H1 (cell line): ENCODE results near the gene ZSCAN1. TPM values are rescaled to one million over a fixed set of nuclear protein-coding genes. Genes with fewer than 3 reads are reported as not detected.

Experiments used
- CTCF ChIA-PET: fragments of 300-600 bp; sonication (Branson Sonifier 250); formaldehyde crosslinking; loops from one replicate; lab custom pipeline; 2021; ENCODE audit not compliant: partially characterized antibody; lab: Charles Lee
- POLR2A ChIA-PET: fragments of 300-600 bp; sonication (Branson Sonifier 250); formaldehyde crosslinking; loops from one replicate; lab custom pipeline; 2021; ENCODE audit warnings: inconsistent platforms; ENCODE audit not compliant: partially characterized antibody; lab: Charles Lee
- DNase-seq, 2 experiments: peaks; one replicate each; pipeline versions ENCODE4 v3.0.0 to v3.0.0-alpha.2; 2010 to 2022; ENCODE audit warnings: low spot score in 2 of 2, low read depth in 1 of 2, mixed read lengths in 1 of 2
- FAIRE-seq: peaks from 2 replicates; lab custom pipeline; 2011; peaks lifted over from hg19 to GRCh38; lab: Jason Lieb, UNC
- H2AFZ ChIP-seq: 2 replicates; pipeline ENCODE4 v1.8.1; 2012; ENCODE audit warnings: low read length, inconsistent platforms
- H2AK5ac ChIP-seq: 2 replicates; pipeline ENCODE4 v1.6.1; 2013; ENCODE audit warnings: low read depth, low read length
- H2BK120ac ChIP-seq: replicated peaks from 2 replicates; pipeline ENCODE3; 2013; ENCODE audit warnings: low read depth, low read length, inconsistent platforms
- H2BK12ac ChIP-seq: 2 replicates; pipeline ENCODE4 v1.6.1; 2013; ENCODE audit warnings: low read depth, low read length
- H2BK15ac ChIP-seq: 2 replicates; pipeline ENCODE4 v1.6.1; 2013; ENCODE audit warnings: low read length
- H2BK20ac ChIP-seq: 2 replicates; pipeline ENCODE4 v1.6.1; 2013; ENCODE audit warnings: low read length
- H2BK5ac ChIP-seq: 2 replicates; pipeline ENCODE4 v1.6.1; 2013; ENCODE audit warnings: low read depth, low read length
- H3K14ac ChIP-seq: 2 replicates; pipeline ENCODE4 v1.6.1; 2013; ENCODE audit warnings: inconsistent platforms; ENCODE audit not compliant: insufficient read length
- H3K18ac ChIP-seq: 2 replicates; pipeline ENCODE4 v1.6.1; 2013; ENCODE audit warnings: low read length; ENCODE audit errors: extremely low read depth
- H3K23ac ChIP-seq: 2 replicates; pipeline ENCODE4 v1.6.1; 2013; ENCODE audit warnings: inconsistent platforms; ENCODE audit not compliant: insufficient read length
- H3K23me2 ChIP-seq: 2 replicates; pipeline ENCODE4 v1.6.1; 2013; ENCODE audit warnings: low read depth, low read length
- H3K27ac ChIP-seq: 2 replicates; pipeline ENCODE4 v1.6.1; 2011; ENCODE audit warnings: low read depth, low read length, inconsistent platforms
- H3K27me3 ChIP-seq, 4 experiments: replicated peaks in 1 of 4; 1 replicate in 1 of 4; 2 replicates in 3 of 4; pipeline versions ENCODE4 v1.6.1 to v1.8.1; 2011 to 2013; ENCODE audit warnings: low read length in 3 of 4, mild to moderate bottlenecking in 3 of 4, inconsistent platforms in 2 of 4, mixed read lengths in 2 of 4, moderate library complexity in 1 of 4; ENCODE audit not compliant: control insufficient read depth in 3 of 4, insufficient read depth in 3 of 4; ENCODE audit errors: extremely low read depth in 1 of 4
- H3K36me3 ChIP-seq, 4 experiments: 2 replicates each; pipeline versions ENCODE4 v1.6.1 to v1.8.1; 2011 to 2013; ENCODE audit warnings: mild to moderate bottlenecking in 4 of 4, low read length in 3 of 4, moderate library complexity in 2 of 4, control low read depth in 1 of 4, inconsistent platforms in 1 of 4; ENCODE audit not compliant: insufficient read depth in 4 of 4, control insufficient read depth in 2 of 4
- H3K4ac ChIP-seq: replicated peaks from 2 replicates; pipeline ENCODE3; 2013; ENCODE audit warnings: low read length, low read depth, mixed read lengths, inconsistent platforms; ENCODE audit not compliant: insufficient read length
- H3K4me1 ChIP-seq, 4 experiments: replicated peaks in 1 of 4; 1 replicate in 1 of 4; 2 replicates in 3 of 4; pipeline versions ENCODE4 v1.6.1 to v1.8.1; 2011 to 2013; ENCODE audit warnings: low read length in 3 of 4, inconsistent platforms in 2 of 4, mixed read lengths in 1 of 4; ENCODE audit not compliant: insufficient read depth in 4 of 4, control insufficient read depth in 3 of 4
- H3K4me2 ChIP-seq, 2 experiments: 2 replicates each; pipeline versions ENCODE4 v1.6.1 to v1.8.1; 2011 to 2013; ENCODE audit warnings: low read depth in 2 of 2, low read length in 2 of 2, control low read depth in 1 of 2, inconsistent platforms in 1 of 2, mild to moderate bottlenecking in 1 of 2; ENCODE audit not compliant: insufficient read depth in 1 of 2
- H3K4me3 ChIP-seq, 4 experiments: fragments of 200-600, 300-600 bp in 1 of 4; sonication (generic), shearing (Covaris generic), sonication (Bioruptor Twin) in 1 of 4; 2 replicates each; pipeline versions ENCODE4 v1.5.1 to v1.8.1; 2011 to 2016; ENCODE audit warnings: low read length in 4 of 4, low read depth in 3 of 4, control low read depth in 2 of 4, inconsistent platforms in 2 of 4, mild to moderate bottlenecking in 2 of 4, mixed read lengths in 1 of 4, moderate library complexity in 1 of 4; ENCODE audit not compliant: insufficient read depth in 2 of 4; ENCODE audit errors: extremely low read depth in 1 of 4
- H3K56ac ChIP-seq: replicated peaks from 2 replicates; pipeline ENCODE3; 2013; ENCODE audit warnings: low read depth, mild to moderate bottlenecking, mixed read lengths, low read length, inconsistent platforms; ENCODE audit not compliant: insufficient read length
- H3K79me1 ChIP-seq: 2 replicates; pipeline ENCODE4 v1.6.1; 2013; ENCODE audit warnings: low read depth, low read length, control low read depth
- H3K79me2 ChIP-seq, 2 experiments: 2 replicates each; pipeline versions ENCODE4 v1.6.1 to v1.8.1; 2012 to 2013; ENCODE audit warnings: low read length in 2 of 2, mild to moderate bottlenecking in 2 of 2, inconsistent platforms in 1 of 2; ENCODE audit not compliant: insufficient read depth in 2 of 2, control insufficient read depth in 1 of 2
- H3K9ac ChIP-seq, 4 experiments: replicated peaks in 1 of 4; 1 replicate in 1 of 4; 2 replicates in 3 of 4; pipeline versions ENCODE4 v1.6.1 to v1.8.1; 2011 to 2013; ENCODE audit warnings: low read depth in 3 of 4, low read length in 3 of 4, control low read depth in 2 of 4, mild to moderate bottlenecking in 2 of 4, moderate library complexity in 2 of 4, inconsistent platforms in 1 of 4; ENCODE audit errors: extremely low read depth in 1 of 4
- H3K9me3 ChIP-seq, 2 experiments: 2 replicates each; pipeline versions ENCODE4 v1.6.1 to v1.8.1; 2012 to 2013; ENCODE audit warnings: mild to moderate bottlenecking in 2 of 2, moderate library complexity in 2 of 2, control low read depth in 1 of 2, inconsistent platforms in 1 of 2, low read depth in 1 of 2, low read length in 1 of 2, mixed read lengths in 1 of 2; ENCODE audit not compliant: insufficient read depth in 2 of 2
- H4K20me1 ChIP-seq, 2 experiments: replicated peaks in 1 of 2; 2 replicates each; pipeline versions ENCODE3 to v1.8.1; 2011 to 2013; ENCODE audit warnings: inconsistent platforms in 2 of 2, low read length in 2 of 2, mild to moderate bottlenecking in 1 of 2; ENCODE audit not compliant: insufficient read depth in 2 of 2, control insufficient read depth in 1 of 2
- H4K5ac ChIP-seq: 2 replicates; pipeline ENCODE4 v1.6.1; 2013; ENCODE audit warnings: low read length, low read depth, mixed read lengths, inconsistent platforms; ENCODE audit not compliant: insufficient read length
- H4K8ac ChIP-seq: 2 replicates; pipeline ENCODE4 v1.8.0; 2013; ENCODE audit warnings: mild to moderate bottlenecking, moderate library complexity, low read length, inconsistent platforms; ENCODE audit not compliant: insufficient read depth; ENCODE audit errors: extremely low read depth
- H4K91ac ChIP-seq: replicated peaks from 2 replicates; pipeline ENCODE3; 2013; ENCODE audit warnings: low read length, mixed read lengths, inconsistent platforms; ENCODE audit not compliant: insufficient read length
- E2F6 ChIP-seq: IDR thresholded peaks from 2 replicates; pipeline ENCODE4 v1.6.1; 2012; ENCODE audit warnings: inconsistent platforms
- NANOG ChIP-seq: IDR thresholded peaks from 2 replicates; pipeline ENCODE4 v1.6.1; 2011; ENCODE audit warnings: low read length, low read depth, mild to moderate bottlenecking, inconsistent platforms; ENCODE audit not compliant: insufficient read depth, poor library complexity, severe bottlenecking
- POLR2AphosphoS5 ChIP-seq: IDR thresholded peaks from 2 replicates; pipeline ENCODE4 v1.6.1; 2011; ENCODE audit warnings: low read depth, low read length
- YY1 ChIP-seq: IDR thresholded peaks from 2 replicates; pipeline ENCODE4 v1.6.1; 2011; ENCODE audit warnings: low read depth, mild to moderate bottlenecking, low read length
- WGBS, 2 experiments: shearing (Covaris generic) in 1 of 2; methylation state at CpG; one replicate each; pipeline versions ENCODE4 v1.1.6 to v1.1.7; 2013 to 2015; ENCODE audit warnings: low lambda C conversion rate in 2 of 2, mixed read lengths in 2 of 2, inconsistent platforms in 1 of 2, low coverage in 1 of 2, missing lambda C conversion rate in 1 of 2; ENCODE audit not compliant: insufficient replicate concordance in 2 of 2, insufficient coverage in 1 of 2, insufficient read length in 1 of 2; ENCODE audit errors: extremely low coverage in 1 of 2, missing lambda C conversion rate in 1 of 2; 5-methylcytosine and 5-hydroxymethylcytosine counted together
- polyA plus RNA-seq, 7 experiments: library from polyadenylated mRNA; depleted of rRNA in 3 of 7; stranded (reverse) in 5 of 7; unstranded in 2 of 7; fragments of >200 nt in 5 of 7; fragments of 200-250 nt in 2 of 7; gene quantifications; 1 replicate in 5 of 7; 2 replicates in 1 of 7; 4 replicates in 1 of 7; pipeline versions ENCODE4 v1.2.1 to v1.2.3, GENCODE V29; 2011 to 2013; ENCODE audit warnings: missing spikeins in 2 of 7, mixed read lengths in 2 of 7
- total RNA-seq: library from RNA; stranded (reverse); fragmentation: NEBNext Ultra II Directional; extraction: Animal tissue kit (Norgen Biotek cat#: 25700); gene quantifications from 2 replicates; pipeline ENCODE4 v1.2.1, GENCODE V29; 2021

ZSCAN1 gene
- total and polyA plus RNA-seq, 2 of the 8 experiments (the other 6 are each of a cell fraction or from before 2014, with no cell fraction given), result 1.2 to 4.3 TPM

- H3K79me2 ChIP-seq, result no peaks in the 10 kb centered on the region
- H3K4ac ChIP-seq, result peak overlapping the region; percentile 74
- ChIA-PET POLR2A (interaction anchor here (0.8 to 4.4 kb wide), 30 partner anchors 9 to 206 kb away, joined by 3 to 45 read pairs (median 6); partner anchors contain the start of genes ZNF274, ZNF329, ZNF418 and ZNF606), CTCF (interaction anchor here (1.6 to 6.8 kb wide), 5 partner anchors 10 to 99 kb away, joined by 6 to 113 read pairs (median 7); no protein-coding TSS in a partner anchor)
- no peak overlapping the region; the same call in 1 of the 2 replicates for H2AFZ ChIP-seq
- peak overlapping the region in 2 of 4 experiments; percentile 69; a peak in 3 of 7 replicates for H3K9ac ChIP-seq
- peaks cover 5 to 21% (median 14%) of the 10 kb centered on the region in 4 experiments for H3K4me1 ChIP-seq
- peak overlapping the region; percentile 77 to 84 for H3K4me2 ChIP-seq
- H2AK5ac ChIP-seq, result no peak overlapping the region
- peak overlapping the region; percentile 68; the same call in 1 of the 2 replicates for H2BK12ac ChIP-seq
- H3K56ac ChIP-seq, result peak overlapping the region; percentile 64
- H3K23me2 ChIP-seq, result peaks cover 3% of the 10 kb centered on the region; the same call in 1 of the 2 replicates
- peaks cover 0 to 22% (median 9%) of the 10 kb centered on the region in 4 experiments; a peak in 5 of 8 replicates for H3K36me3 ChIP-seq
- peak overlapping the region; percentile 80; the same call in 1 of the 2 replicates for H3K27ac ChIP-seq
- FAIRE-seq (no peak), DNase-seq (no peak)
- H4K8ac ChIP-seq, result peak overlapping the region; percentile 97; the same call in 1 of the 2 replicates
- H3K4me3 ChIP-seq, result peak overlapping the region; percentile 20 to 63 (median 42)
- H4K20me1 ChIP-seq, result no peaks in the 10 kb centered on the region
- peak overlapping the region; percentile 94 for H4K5ac ChIP-seq
- peak overlapping the region; percentile 93 for H4K91ac ChIP-seq
- no peak overlapping the region for H2BK120ac ChIP-seq
- peak overlapping the region; percentile 88; the same call in 1 of the 2 replicates for H2BK15ac ChIP-seq
- no peak overlapping the region for H3K23ac ChIP-seq
- H3K9me3 ChIP-seq, result peaks cover 11 to 27% of the 10 kb centered on the region in 2 experiments; a peak in 3 of 4 replicates
- peak overlapping the region; percentile 93 for H3K18ac ChIP-seq
- no peak overlapping the region for H3K14ac ChIP-seq
- no peaks in the 10 kb centered on the region for H3K79me1 ChIP-seq
- 0 out of 2 replicates have a peak overlapping the region, but pooled peaks have one; percentile 48 for H2BK20ac ChIP-seq
- 61% methylated on average over 23 of the region's 28 CpGs; no CpG with 5 or more reads in 1 of the 2 experiments for WGBS, 2 experiments
- H3K27me3 ChIP-seq, result no peaks in the 10 kb centered on the region
- H2BK5ac ChIP-seq, result peak overlapping the region; percentile 71
- TF ChIP-seq YY1, result no peak
- no peak for TF ChIP-seq NANOG
- TF ChIP-seq POLR2AphosphoS5, result no peak
- TF ChIP-seq E2F6, result peak; percentile 75
Measured at GRCh38 chr19:58059671-58060078, 25.9 kb downstream of the ZSCAN1 start.
